GM11168 (cell line): Measurements from ENCODE around the gene ARHGAP24.

Experiments used
- in situ Hi-C: fragments of 300-500 bp; cut with MboI; formaldehyde crosslinking; loops from one replicate; pipeline ENCODE4 v1.12.0; 2022; ENCODE audit warnings: low sequenced_read_pairs; ENCODE audit not compliant: unreplicated experiment

ARHGAP24 gene

GRCh38 chr4:85726555-85726954 lies 251.6 kb downstream of the ARHGAP24 start:
- in situ Hi-C loops, result loop anchor here (25.0 kb wide), 1 partner anchor 589 kb away; no protein-coding TSS in a partner anchor

GRCh38 chr4:85728464-85728863 lies 253.5 kb downstream of the ARHGAP24 start:
- in situ Hi-C loops, result loop anchor here (25.0 kb wide), 1 partner anchor 591 kb away; no protein-coding TSS in a partner anchor

GRCh38 chr4:85732124-85732523 lies 257.2 kb downstream of the ARHGAP24 start:
- in situ Hi-C loops, result loop anchor here (25.0 kb wide), 1 partner anchor 595 kb away; no protein-coding TSS in a partner anchor

GRCh38 chr4:85733798-85734197 lies 258.8 kb downstream of the ARHGAP24 start:
- in situ Hi-C loops, result loop anchor here (25.0 kb wide), 1 partner anchor 596 kb away; no protein-coding TSS in a partner anchor

GRCh38 chr4:85734424-85734831 lies 259.5 kb downstream of the ARHGAP24 start:
- in situ Hi-C loops, result loop anchor here (25.0 kb wide), 1 partner anchor 597 kb away; no protein-coding TSS in a partner anchor

- in situ Hi-C loops, result loop anchor here (25.0 kb wide), 1 partner anchor 599 kb away; no protein-coding TSS in a partner anchor
These were observed 261.6 kb downstream of the ARHGAP24 start for GRCh38 chr4:85736571-85736970.

- in situ Hi-C loops, result loop anchor here (25.0 kb wide), 1 partner anchor 600 kb away; no protein-coding TSS in a partner anchor
These were observed 262.3 kb downstream of the ARHGAP24 start for GRCh38 chr4:85737254-85737653.

- in situ Hi-C loops, result loop anchor here (25.0 kb wide), 1 partner anchor 601 kb away; no protein-coding TSS in a partner anchor
These were observed 263.8 kb downstream of the ARHGAP24 start for GRCh38 chr4:85738721-85739120.

- in situ Hi-C loops, result loop anchor here (25.0 kb wide), 1 partner anchor 603 kb away; no protein-coding TSS in a partner anchor
These were observed 265.5 kb downstream of the ARHGAP24 start for GRCh38 chr4:85740431-85740861.

GRCh38 chr4:85741381-85741780 lies 266.4 kb downstream of the ARHGAP24 start:
- in situ Hi-C loops, result loop anchor here (25.0 kb wide), 1 partner anchor 604 kb away; no protein-coding TSS in a partner anchor

- in situ Hi-C loops, result loop anchor here (25.0 kb wide), 1 partner anchor 605 kb away; no protein-coding TSS in a partner anchor
These were observed 267.1 kb downstream of the ARHGAP24 start for GRCh38 chr4:85741921-85742591.

GRCh38 chr4:85744950-85745349 lies 270.0 kb downstream of the ARHGAP24 start:
- in situ Hi-C loops, result loop anchor here (25.0 kb wide), 1 partner anchor 608 kb away; no protein-coding TSS in a partner anchor

- in situ Hi-C loops, result loop anchor here (25.0 kb wide), 1 partner anchor 609 kb away; no protein-coding TSS in a partner anchor
These were observed 271.0 kb downstream of the ARHGAP24 start for GRCh38 chr4:85745939-85746338.

- in situ Hi-C loops, result loop anchor here (25.0 kb wide), 1 partner anchor 611 kb away; no protein-coding TSS in a partner anchor
These were observed 273.0 kb downstream of the ARHGAP24 start for GRCh38 chr4:85747882-85748491.

GRCh38 chr4:85748654-85749053 lies 273.7 kb downstream of the ARHGAP24 start:
- in situ Hi-C loops, result loop anchor here (25.0 kb wide), 1 partner anchor 611 kb away; no protein-coding TSS in a partner anchor

GRCh38 chr4:85751866-85752265 lies 276.9 kb downstream of the ARHGAP24 start:
- in situ Hi-C loops, result no loop called here

GRCh38 chr4:85755285-85755684 lies 280.3 kb downstream of the ARHGAP24 start:
- in situ Hi-C loops, result no loop called here

- in situ Hi-C loops, result no loop called here
These were observed 282.0 kb downstream of the ARHGAP24 start for GRCh38 chr4:85756938-85757337.

GRCh38 chr4:85759388-85759787 lies 284.4 kb downstream of the ARHGAP24 start:
- in situ Hi-C loops, result no loop called here

- in situ Hi-C loops, result no loop called here
These were observed 285.6 kb downstream of the ARHGAP24 start for GRCh38 chr4:85760511-85760910.
